CD4-positive, alpha-beta memory T cell (primary cell): ENCODE measurements around the gene TSR1. TPM values are rescaled to one million over a fixed set of nuclear protein-coding genes. Genes with fewer than 3 reads are reported as not detected.
"Not testable (repeated sequence)": the region's sequence is repeated elsewhere in the genome, so short reads cannot be mapped to it uniquely, and the experiment has no call there.

Source experiments
- CTCF ChIA-PET: fragments of 350-600 bp; sonication (Branson Sonifier 250); formaldehyde crosslinking; loops from one replicate; lab custom pipeline; 2021; ENCODE audit warnings: inconsistent platforms; ENCODE audit not compliant: partially characterized antibody; lab: Charles Lee
- POLR2A ChIA-PET: fragments of 350-600 bp; sonication (Branson Sonifier 250); formaldehyde crosslinking; loops from one replicate; lab custom pipeline; 2021; ENCODE audit not compliant: partially characterized antibody; lab: Charles Lee
- DNase-seq, 5 donors: peaks; one replicate each; pipeline versions ENCODE4 v3.0.0 to v3.0.0-alpha.2; 2020 to 2022; ENCODE audit warnings: mixed read lengths in 1 of 5
- H3K27ac ChIP-seq: one replicate; pipeline ENCODE4 v1.7.0; 2013; ENCODE audit warnings: low read depth, low read length
- H3K27me3 ChIP-seq: 2 replicates; pipeline ENCODE4 v1.7.0; 2013; ENCODE audit warnings: mild to moderate bottlenecking, low read length, moderate library complexity; ENCODE audit not compliant: insufficient read depth
- H3K36me3 ChIP-seq: 2 replicates; pipeline ENCODE4 v1.7.0; 2013; ENCODE audit warnings: mild to moderate bottlenecking, low read length, moderate library complexity; ENCODE audit not compliant: insufficient read depth
- H3K4me1 ChIP-seq: 2 replicates; pipeline ENCODE4 v1.7.0; 2013; ENCODE audit warnings: mild to moderate bottlenecking, low read length, moderate library complexity; ENCODE audit not compliant: insufficient read depth
- H3K4me3 ChIP-seq, 2 donors: one replicate each; pipeline ENCODE4 v1.7.0; 2013; ENCODE audit warnings: low read length in 2 of 2, mild to moderate bottlenecking in 1 of 2
- H3K9me3 ChIP-seq, 2 donors: one replicate each; pipeline ENCODE4 v1.7.0; 2013; ENCODE audit warnings: low read length in 2 of 2, control low read depth in 1 of 2; ENCODE audit not compliant: control insufficient read depth in 1 of 2
- H3K27ac Mint-ChIP-seq, 7 donors: one replicate each; pipeline ENCODE4 v1.8.0; 2020 to 2021; ENCODE audit warnings: mixed read lengths in 7 of 7, mild to moderate bottlenecking in 6 of 7, inconsistent platforms in 3 of 7, moderate library complexity in 3 of 7
- H3K27me3 Mint-ChIP-seq, 2 donors: one replicate each; pipeline ENCODE4 v1.8.0; 2020 to 2021; ENCODE audit warnings: mixed read lengths in 2 of 2
- H3K36me3 Mint-ChIP-seq, 2 donors: one replicate each; pipeline ENCODE4 v1.8.0; 2020 to 2021; ENCODE audit warnings: mixed read lengths in 2 of 2, inconsistent platforms in 1 of 2, mild to moderate bottlenecking in 1 of 2
- H3K4me1 Mint-ChIP-seq, 4 donors: one replicate each; pipeline ENCODE4 v1.8.0; 2020 to 2021; ENCODE audit warnings: mixed read lengths in 4 of 4, mild to moderate bottlenecking in 1 of 4
- H3K4me3 Mint-ChIP-seq, 8 donors: one replicate each; pipeline ENCODE4 v1.8.0; 2020 to 2021; ENCODE audit warnings: mixed read lengths in 8 of 8, mild to moderate bottlenecking in 7 of 8, moderate library complexity in 6 of 8, inconsistent platforms in 3 of 8
- H3K9me3 Mint-ChIP-seq, 8 donors: one replicate each; pipeline ENCODE4 v1.8.0; 2020 to 2021; ENCODE audit warnings: mixed read lengths in 8 of 8, mild to moderate bottlenecking in 5 of 8, inconsistent platforms in 3 of 8, moderate library complexity in 1 of 8
- intact Hi-C: fragments of 100-400 bp; cut with micrococcal nuclease; formaldehyde crosslinking; loops from one replicate; pipeline ENCODE4 v1.15.1; 2023
- polyA plus RNA-seq, 2 donors: library from polyadenylated mRNA; unstranded; fragments of 300-500 nt; fragmentation: Illumina TruSeq; gene quantifications; one replicate each; pipeline ENCODE4 v1.2.3, GENCODE V29; 2021
- total RNA-seq, 2 experiments: library from RNA; stranded (reverse); gene quantifications; one replicate each; pipeline ENCODE4 v1.2.3, GENCODE V29; 2021

Gene TSR1
- total and polyA plus RNA-seq, 4 experiments from 2014 or later: 14.3 to 31.7 (median 22.4) TPM

DNA sequence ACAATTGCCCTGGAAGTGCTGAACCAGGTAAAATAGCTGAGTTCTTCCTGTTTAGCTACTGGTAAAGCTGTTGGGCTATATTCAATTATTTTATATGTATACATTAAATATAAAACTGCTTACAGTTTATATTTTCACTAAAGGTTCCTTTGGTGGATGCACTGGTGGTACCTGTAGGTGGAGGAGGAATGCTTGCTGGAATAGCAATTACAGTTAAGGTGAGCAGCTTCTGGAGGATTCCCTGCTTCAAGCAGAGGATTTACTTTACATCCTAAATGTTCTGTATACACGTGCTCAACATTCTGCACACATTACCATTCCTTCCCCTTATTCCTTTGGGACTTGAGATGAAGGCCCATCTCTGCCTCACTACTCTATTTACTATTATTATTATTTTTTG is 14.9 kb downstream of the TSR1 start:
- ChIA-PET POLR2A (no interaction called here), CTCF (interaction anchor here (0.7 kb wide), 1 partner anchor 61 kb away, joined by 3 read pairs; no protein-coding TSS in a partner anchor)
- Mint-ChIP-seq H3K27ac (no peak overlapping the region), H3K4me3 (no peak overlapping the region), H3K4me1 (peaks cover 0 to 2% (median under 1%) of the 10 kb centered on the region in 4 donors), H3K27me3 (no peaks in the 10 kb centered on the region), H3K36me3 (peaks cover 35 to 40% of the 10 kb centered on the region in 2 donors), H3K9me3 (no peaks in the 10 kb centered on the region)
- H3K36me3 ChIP-seq: peaks cover 35% of the 10 kb centered on the region
- H3K27ac ChIP-seq: no peak overlapping the region
- intact Hi-C loops: no loop called here
- no peaks in the 10 kb centered on the region for H3K9me3 ChIP-seq
- no peak overlapping the region for H3K4me3 ChIP-seq
- DNase-seq: no peak
- no peaks in the 10 kb centered on the region for H3K4me1 ChIP-seq
- no peaks in the 10 kb centered on the region for H3K27me3 ChIP-seq

DNA sequence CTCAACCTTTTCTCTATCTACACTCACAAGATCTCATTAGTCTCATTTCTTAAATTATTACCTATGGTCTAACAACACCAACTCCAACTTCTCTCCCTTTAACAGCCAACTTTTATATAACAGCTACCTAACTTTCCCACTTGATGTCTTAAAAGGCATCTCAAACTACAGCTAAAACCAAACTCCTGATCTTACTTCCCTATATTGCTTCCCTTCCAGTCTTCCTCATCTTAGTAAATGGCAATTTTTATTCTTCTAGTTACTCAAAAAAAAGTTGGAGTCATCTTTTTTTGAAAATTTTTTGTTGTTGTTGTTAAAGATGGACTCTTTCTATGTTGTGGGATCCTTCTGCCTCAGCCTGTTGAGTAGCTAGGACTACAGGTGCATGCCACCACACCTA is 17.2 kb downstream of the TSR1 start:
- no peak for DNase-seq
- Histone ChIP-seq H3K36me3 (peaks cover 14% of the 10 kb centered on the region), H3K4me3 (no peak overlapping the region), H3K27me3 (no peaks in the 10 kb centered on the region), H3K4me1 (no peaks in the 10 kb centered on the region), H3K27ac (no peak overlapping the region), H3K9me3 (no peaks in the 10 kb centered on the region)
- peaks cover 20 to 22% of the 10 kb centered on the region in 2 donors for H3K36me3 Mint-ChIP-seq
- H3K4me3 Mint-ChIP-seq: no peak overlapping the region
- intact Hi-C loops: no loop called here
- POLR2A ChIA-PET: interaction anchor here (1.2 kb wide), 1 partner anchor 15 kb away, joined by 4 read pairs; the partner anchor contains the start of genes SMG6 and SRR
- CTCF ChIA-PET: no interaction called here
- peak overlapping the region in 2 of 7 donors; percentile 6 to 66 for H3K27ac Mint-ChIP-seq
- H3K4me1 Mint-ChIP-seq: peaks cover 0 to 2% (median under 1%) of the 10 kb centered on the region in 4 donors
- no peaks in the 10 kb centered on the region for H3K9me3 Mint-ChIP-seq
- H3K27me3 Mint-ChIP-seq: no peaks in the 10 kb centered on the region

DNA sequence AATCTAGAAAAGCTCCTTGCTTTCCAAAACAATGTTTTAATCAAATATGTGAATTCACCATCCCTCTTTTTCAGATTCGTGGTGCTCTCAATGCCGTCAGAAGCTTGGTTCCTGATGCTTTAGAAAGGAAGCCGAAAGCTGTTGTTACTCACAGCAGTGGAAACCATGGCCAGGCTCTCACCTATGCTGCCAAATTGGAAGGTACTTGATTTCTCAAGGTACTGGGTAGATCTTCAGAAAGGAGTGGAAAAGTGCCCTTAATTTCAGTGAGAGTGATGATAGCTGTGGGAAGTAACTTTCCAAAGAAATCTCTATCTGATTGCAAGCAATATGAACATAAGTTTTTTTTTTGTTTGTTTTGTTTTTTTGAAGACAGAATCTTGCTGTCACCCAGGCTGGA is 18.5 kb downstream of the TSR1 start:
- H3K4me1 ChIP-seq: no peaks in the 10 kb centered on the region
- DNase-seq: no peak
- H3K36me3 ChIP-seq: peaks cover 1% of the 10 kb centered on the region
- no peak overlapping the region for H3K27ac ChIP-seq
- no peak overlapping the region for H3K4me3 ChIP-seq
- Mint-ChIP-seq H3K36me3 (peaks cover 9% of the 10 kb centered on the region in 2 donors), H3K9me3 (no peaks in the 10 kb centered on the region), H3K4me1 (peaks cover 0 to 2% (median under 1%) of the 10 kb centered on the region in 4 donors), H3K27me3 (no peaks in the 10 kb centered on the region), H3K27ac (peak overlapping the region in 1 of 7 donors; percentile 53), H3K4me3 (no peak overlapping the region)
- H3K9me3 ChIP-seq: no peaks in the 10 kb centered on the region
- intact Hi-C loops: no loop called here
- ChIA-PET POLR2A (interaction anchor here (0.6 kb wide), 2 partner anchors 153 to 1529 kb away, joined by 3 to 4 read pairs; no protein-coding TSS in a partner anchor), CTCF (no interaction called here)
- no peaks in the 10 kb centered on the region for H3K27me3 ChIP-seq

DNA sequence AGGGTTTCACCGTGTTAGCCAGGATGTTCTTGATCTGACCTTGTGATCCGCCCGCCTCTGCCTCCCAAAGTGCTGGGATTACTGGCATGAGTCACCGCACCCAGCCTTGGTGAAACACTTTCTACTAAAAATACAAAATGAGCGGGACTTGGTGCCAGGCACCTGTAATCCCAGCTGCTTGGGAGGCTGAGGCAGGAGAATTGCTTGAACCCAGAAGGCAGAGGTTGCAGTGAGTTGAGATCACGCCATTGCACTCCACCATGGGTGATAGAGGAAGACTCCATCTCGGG is 19.4 kb downstream of the TSR1 start:
- POLR2A ChIA-PET, H3K4me1 Mint-ChIP-seq, H3K27me3 Mint-ChIP-seq, H3K4me1 ChIP-seq, H3K27me3 ChIP-seq, H3K4me3 Mint-ChIP-seq, CTCF ChIA-PET, intact Hi-C loops, H3K27ac ChIP-seq, H3K36me3 Mint-ChIP-seq, H3K9me3 ChIP-seq, DNase-seq, H3K27ac Mint-ChIP-seq, H3K9me3 Mint-ChIP-seq, H3K4me3 ChIP-seq, H3K36me3 ChIP-seq: not testable (repeated sequence)

DNA sequence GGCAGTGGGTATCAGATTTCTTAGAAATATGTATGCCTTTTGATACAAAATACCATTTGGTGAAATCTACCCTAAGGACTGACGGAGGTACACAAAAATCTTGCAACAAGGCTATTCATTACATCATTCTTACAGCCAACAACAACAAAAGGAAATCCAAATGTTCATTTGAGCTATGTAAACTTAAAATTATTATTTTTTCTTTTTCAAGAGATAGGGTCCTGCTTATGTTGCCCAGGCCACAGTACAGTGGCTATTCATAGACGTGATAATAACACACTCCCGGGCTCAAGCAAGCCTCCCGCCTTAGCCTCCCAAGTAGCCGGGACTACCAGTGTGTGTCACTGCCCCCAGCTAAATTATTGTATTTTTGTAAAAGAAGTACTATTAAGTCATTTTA is 23.5 kb downstream of the TSR1 start:
- Histone ChIP-seq H3K9me3 (no peaks in the 10 kb centered on the region), H3K36me3 (no peaks in the 10 kb centered on the region), H3K27ac (no peak overlapping the region), H3K4me3 (no peak overlapping the region), H3K27me3 (no peaks in the 10 kb centered on the region), H3K4me1 (no peaks in the 10 kb centered on the region)
- Mint-ChIP-seq H3K4me1 (peaks cover 0 to 7% (median 4%) of the 10 kb centered on the region in 4 donors), H3K27ac (no peak overlapping the region), H3K36me3 (no peaks in the 10 kb centered on the region), H3K9me3 (no peaks in the 10 kb centered on the region), H3K27me3 (no peaks in the 10 kb centered on the region), H3K4me3 (no peak overlapping the region)
- intact Hi-C loops: no loop called here
- POLR2A ChIA-PET: interaction anchor here (1.2 kb wide), 1 partner anchor 10 kb away, joined by 3 read pairs; no protein-coding TSS in a partner anchor
- DNase-seq: no peak
- CTCF ChIA-PET: no interaction called here

DNA sequence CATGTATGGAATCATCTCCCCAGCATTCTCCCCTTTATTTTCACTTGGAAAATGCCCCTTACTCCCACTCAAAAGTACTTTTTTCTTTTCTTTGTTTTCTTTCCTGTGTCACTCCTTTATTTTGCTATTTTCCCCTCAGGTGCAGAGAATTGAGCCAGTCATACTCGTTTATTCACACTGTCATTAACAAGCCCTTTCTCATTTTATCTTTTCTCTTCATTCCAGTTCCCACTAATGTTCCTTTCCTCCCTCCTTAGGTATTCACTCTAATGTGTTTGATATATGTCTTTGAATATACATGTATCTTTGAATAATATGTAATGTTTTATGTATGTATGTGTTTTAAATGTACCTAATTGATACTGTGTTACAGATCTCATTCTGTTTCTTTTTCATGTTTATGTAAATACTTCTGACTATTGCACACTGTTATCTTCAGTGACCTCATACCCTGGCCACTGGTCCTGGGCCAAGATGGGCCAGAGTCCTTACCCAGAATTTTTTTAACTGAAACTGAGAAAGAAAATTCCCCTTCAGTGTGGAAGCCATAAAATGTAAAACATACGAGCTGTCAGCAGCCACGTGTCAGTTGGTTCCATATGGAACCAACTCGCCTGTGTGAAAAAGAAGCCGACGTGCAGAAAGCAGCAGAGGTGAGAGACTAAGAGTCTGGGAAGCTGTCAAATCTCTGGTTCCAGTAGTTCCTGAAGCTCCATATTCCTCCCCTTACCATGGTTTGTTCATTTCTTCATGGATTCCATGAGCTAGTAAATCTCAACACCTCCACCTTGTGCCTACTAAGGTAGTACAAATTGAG is 26.7 kb downstream of the TSR1 start:
- peak overlapping the region in 2 of 7 donors; percentile 2 to 69 for H3K27ac Mint-ChIP-seq
- no peak overlapping the region for H3K4me3 Mint-ChIP-seq

DNA sequence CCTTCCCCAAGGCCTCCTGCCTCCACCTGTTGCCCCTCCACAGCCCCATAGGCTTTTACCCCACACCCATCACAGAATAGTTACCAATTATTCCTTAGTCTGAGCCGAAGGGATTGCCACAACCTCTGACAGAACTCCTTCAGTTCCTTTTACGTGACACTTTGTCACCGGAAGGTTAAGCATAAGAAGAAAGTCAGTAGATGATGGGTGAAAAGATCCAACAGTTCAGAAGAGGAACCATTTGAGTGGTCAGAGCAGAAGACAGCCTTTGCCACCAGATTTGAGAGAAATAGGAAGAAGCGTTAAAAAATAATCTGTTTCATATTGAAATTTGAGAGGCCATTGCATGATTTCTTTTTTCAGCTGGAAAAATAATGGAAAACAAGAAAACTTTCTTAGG is 31.3 kb downstream of the TSR1 start:
- POLR2A ChIA-PET: interaction anchor here (2.7 to 4.0 kb wide), 2 partner anchors 31 to 88 kb away, joined by 12 to 34 read pairs; partner anchors contain the start of genes SGSM2 and TSR1

More for the DNA sequence above, 26.7 kb downstream of the TSR1 start:
- H3K27ac ChIP-seq: no peak overlapping the region
- H3K9me3 ChIP-seq: no peaks in the 10 kb centered on the region
- no peaks in the 10 kb centered on the region for H3K36me3 ChIP-seq
- intact Hi-C loops: no loop called here
- ChIA-PET CTCF (no interaction called here), POLR2A (no interaction called here)
- H3K4me1 ChIP-seq: peaks cover 1% of the 10 kb centered on the region
- Mint-ChIP-seq H3K4me1 (peaks cover 7 to 25% (median 16%) of the 10 kb centered on the region in 4 donors), H3K36me3 (no peaks in the 10 kb centered on the region), H3K9me3 (no peaks in the 10 kb centered on the region), H3K27me3 (no peaks in the 10 kb centered on the region)
- H3K27me3 ChIP-seq: no peaks in the 10 kb centered on the region
- no peak overlapping the region for H3K4me3 ChIP-seq
- DNase-seq: no peak

More for the DNA sequence above, 31.3 kb downstream of the TSR1 start:
- intact Hi-C loops: loop anchor here (1.0 to 5.0 kb wide), 2 partner anchors 47 to 88 kb away; no protein-coding TSS in a partner anchor
- no peak overlapping the region for H3K27ac ChIP-seq
- H3K9me3 ChIP-seq: no peaks in the 10 kb centered on the region
- H3K27me3 Mint-ChIP-seq: no peaks in the 10 kb centered on the region
- H3K4me1 ChIP-seq: peaks cover 26% of the 10 kb centered on the region
- peak overlapping the region in 7 of 8 donors; percentile 57 to 77 (median 67) for H3K4me3 Mint-ChIP-seq
- peaks cover 4 to 17% of the 10 kb centered on the region in 2 donors for H3K36me3 Mint-ChIP-seq
- H3K4me1 Mint-ChIP-seq: peaks cover 24 to 55% (median 39%) of the 10 kb centered on the region in 4 donors
- no peaks in the 10 kb centered on the region for H3K27me3 ChIP-seq
- H3K4me3 ChIP-seq: no peak overlapping the region
- H3K9me3 Mint-ChIP-seq: no peaks in the 10 kb centered on the region
- DNase-seq: no peak
- CTCF ChIA-PET: interaction anchor here (1.5 to 2.4 kb wide), 3 partner anchors 24 to 250 kb away, joined by 5 to 9 read pairs (median 5); partner anchors contain the start of genes HIC1 and TSR1
- peaks cover 5% of the 10 kb centered on the region for H3K36me3 ChIP-seq
- H3K27ac Mint-ChIP-seq: peak overlapping the region in 5 of 7 donors; percentile 36 to 82 (median 43)
